ENCODE measurements around the gene UQCRFS1. TPM values are rescaled to one million over a fixed set of nuclear protein-coding genes. Genes with fewer than 3 reads are reported as not detected.

UQCRFS1 gene
- total RNA-seq, 2 donors from 2014 or later, result 30.3 to 41.3 TPM

- no peaks in the 10 kb centered on the region for H3K27me3 ChIP-seq (replicated peaks; ENCODE audit: insufficient read depth)
- H3K9me3 ChIP-seq, result no peaks in the 10 kb centered on the region
- H3K36me3 ChIP-seq, result no peaks in the 10 kb centered on the region
- no peaks in the 10 kb centered on the region for H3K4me1 ChIP-seq (replicated peaks)
- no peak overlapping the region for H3K4me3 ChIP-seq
- no peak overlapping the region for H3K27ac ChIP-seq
- no peak for TF ChIP-seq POLR2A (IDR thresholded peaks at IDR 0.05)
- no peak for TF ChIP-seq POLR2AphosphoS5 (IDR thresholded peaks at IDR 0.05)
- no peak for TF ChIP-seq CTCF (IDR thresholded peaks at IDR 0.05)
- no peak for DNase-seq (ENCODE audit: low spot score)
- 48% methylated on average over 8 of the region's 8 CpGs for WGBS
- intact Hi-C loops (cut with DNase I), result loop anchor here (10.0 kb wide), 1 partner anchor 54 kb away; no protein-coding TSS in a partner anchor
These were observed 21.9 kb downstream of the UQCRFS1 start for GRCh38 chr19:29191005-29191404.

GRCh38 chr19:29189033-29189360 is 24.0 kb downstream of the UQCRFS1 start:
- no peak overlapping the region for H3K4me3 ChIP-seq
- 77% methylated on average over 6 of the region's 6 CpGs for WGBS
- TF ChIP-seq POLR2AphosphoS5 (IDR thresholded peaks at IDR 0.05), result no peak
- TF ChIP-seq POLR2A (IDR thresholded peaks at IDR 0.05), result no peak
- no peak for TF ChIP-seq CTCF (IDR thresholded peaks at IDR 0.05)
- no peaks in the 10 kb centered on the region for H3K4me1 ChIP-seq (replicated peaks)
- no peaks in the 10 kb centered on the region for H3K27me3 ChIP-seq (replicated peaks; ENCODE audit: insufficient read depth)
- H3K27ac ChIP-seq, result no peak overlapping the region
- intact Hi-C loops (cut with DNase I), result no loop called here
- H3K9me3 ChIP-seq, result no peaks in the 10 kb centered on the region
- DNase-seq (ENCODE audit: low spot score), result no peak
- H3K36me3 ChIP-seq, result no peaks in the 10 kb centered on the region

- no peaks in the 10 kb centered on the region for H3K9me3 ChIP-seq
- WGBS, result 52% methylated on average over 10 of the region's 10 CpGs
- H3K27ac ChIP-seq, result no peak overlapping the region
- H3K4me1 ChIP-seq (replicated peaks), result no peaks in the 10 kb centered on the region
- no peak for TF ChIP-seq POLR2A (IDR thresholded peaks at IDR 0.05)
- no peak for TF ChIP-seq POLR2AphosphoS5 (IDR thresholded peaks at IDR 0.05)
- no peak for TF ChIP-seq CTCF (IDR thresholded peaks at IDR 0.05)
- no peak overlapping the region for H3K4me3 ChIP-seq
- no peaks in the 10 kb centered on the region for H3K36me3 ChIP-seq
- no peaks in the 10 kb centered on the region for H3K27me3 ChIP-seq (replicated peaks; ENCODE audit: insufficient read depth)
- no peak for DNase-seq (ENCODE audit: low spot score)
- intact Hi-C loops (cut with DNase I), result no loop called here
These were observed 24.5 kb downstream of the UQCRFS1 start for GRCh38 chr19:29188289-29189032.

GRCh38 chr19:29187676-29188075 is 25.3 kb downstream of the UQCRFS1 start:
- no peaks in the 10 kb centered on the region for H3K36me3 ChIP-seq
- no peaks in the 10 kb centered on the region for H3K27me3 ChIP-seq (replicated peaks; ENCODE audit: insufficient read depth)
- no peak for DNase-seq (ENCODE audit: low spot score)
- WGBS, result 81% methylated on average over 6 of the region's 6 CpGs
- TF ChIP-seq CTCF (IDR thresholded peaks at IDR 0.05), result no peak
- no peak for TF ChIP-seq POLR2A (IDR thresholded peaks at IDR 0.05)
- no peak for TF ChIP-seq POLR2AphosphoS5 (IDR thresholded peaks at IDR 0.05)
- H3K4me3 ChIP-seq, result no peak overlapping the region
- H3K27ac ChIP-seq, result no peak overlapping the region
- no peaks in the 10 kb centered on the region for H3K4me1 ChIP-seq (replicated peaks)
- no peaks in the 10 kb centered on the region for H3K9me3 ChIP-seq
- intact Hi-C loops (cut with DNase I), result no loop called here

GRCh38 chr19:29185427-29185826 is 27.5 kb downstream of the UQCRFS1 start:
- Histone ChIP-seq H3K27ac (no peak overlapping the region), H3K27me3 (replicated peaks; ENCODE audit: insufficient read depth) (no peaks in the 10 kb centered on the region), H3K4me3 (no peak overlapping the region), H3K9me3 (no peaks in the 10 kb centered on the region), H3K4me1 (replicated peaks) (no peaks in the 10 kb centered on the region), H3K36me3 (no peaks in the 10 kb centered on the region)
- intact Hi-C loops (cut with DNase I), result no loop called here
- no peak for DNase-seq (ENCODE audit: low spot score)
- no peak for TF ChIP-seq CTCF (IDR thresholded peaks at IDR 0.05)
- no peak for TF ChIP-seq POLR2A (IDR thresholded peaks at IDR 0.05)
- TF ChIP-seq POLR2AphosphoS5 (IDR thresholded peaks at IDR 0.05), result no peak
- 70% methylated on average over 6 of the region's 6 CpGs for WGBS

Measured in prostate gland (tissue), 2 donors.